ENCODE results near the gene ABLIM3. TPM values are rescaled to one million over a fixed set of nuclear protein-coding genes. Genes with fewer than 3 reads are reported as not detected.

The ABLIM3 gene
- total and polyA plus RNA-seq, 12 donors, result 53.6 to 189 (median 103) TPM

DNA sequence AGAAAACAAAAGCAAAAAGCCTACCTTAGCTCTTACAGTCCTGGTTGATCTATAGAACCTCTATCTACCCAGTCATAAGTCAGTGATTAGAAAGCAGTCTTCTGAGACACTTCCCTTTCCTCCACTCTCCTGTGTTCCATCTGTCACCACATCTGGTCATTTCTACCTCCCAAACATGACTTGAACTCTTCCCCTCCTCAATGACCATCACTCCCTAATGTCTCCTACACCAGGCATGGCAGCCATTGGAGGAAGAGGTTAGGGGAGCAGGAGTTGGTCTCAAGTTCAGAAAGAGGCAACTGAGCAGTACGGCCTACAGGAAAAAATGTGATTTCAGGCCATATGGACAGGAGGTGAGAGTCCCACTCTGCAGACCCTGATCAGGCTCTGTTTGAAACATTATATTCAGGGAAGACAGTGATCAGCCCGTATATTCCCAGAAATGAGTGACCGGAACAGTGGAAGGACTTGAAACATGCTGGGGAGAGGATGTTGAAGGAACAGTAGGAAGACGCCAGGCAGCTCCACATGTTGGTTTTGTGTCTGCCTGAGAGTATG, 12.0 kb downstream of the ABLIM3 start:
- peaks cover 18 to 100% (median 95%) of the 10 kb centered on the region in 9 donors for H3K4me1 ChIP-seq
- no peaks in the 10 kb centered on the region for H3K9me3 ChIP-seq
- peak overlapping the region; percentile 64 to 94 (median 88) for H3K27ac ChIP-seq
- DNase-seq, result no peak
- WGBS, 2 donors, result 78 to 81% methylated on average over 4 of the region's 4 CpGs
- no peaks in the 10 kb centered on the region for H3K36me3 ChIP-seq
- intact Hi-C loops (cut with DNase I), result no loop called here
- TF ChIP-seq, protein P1, sequence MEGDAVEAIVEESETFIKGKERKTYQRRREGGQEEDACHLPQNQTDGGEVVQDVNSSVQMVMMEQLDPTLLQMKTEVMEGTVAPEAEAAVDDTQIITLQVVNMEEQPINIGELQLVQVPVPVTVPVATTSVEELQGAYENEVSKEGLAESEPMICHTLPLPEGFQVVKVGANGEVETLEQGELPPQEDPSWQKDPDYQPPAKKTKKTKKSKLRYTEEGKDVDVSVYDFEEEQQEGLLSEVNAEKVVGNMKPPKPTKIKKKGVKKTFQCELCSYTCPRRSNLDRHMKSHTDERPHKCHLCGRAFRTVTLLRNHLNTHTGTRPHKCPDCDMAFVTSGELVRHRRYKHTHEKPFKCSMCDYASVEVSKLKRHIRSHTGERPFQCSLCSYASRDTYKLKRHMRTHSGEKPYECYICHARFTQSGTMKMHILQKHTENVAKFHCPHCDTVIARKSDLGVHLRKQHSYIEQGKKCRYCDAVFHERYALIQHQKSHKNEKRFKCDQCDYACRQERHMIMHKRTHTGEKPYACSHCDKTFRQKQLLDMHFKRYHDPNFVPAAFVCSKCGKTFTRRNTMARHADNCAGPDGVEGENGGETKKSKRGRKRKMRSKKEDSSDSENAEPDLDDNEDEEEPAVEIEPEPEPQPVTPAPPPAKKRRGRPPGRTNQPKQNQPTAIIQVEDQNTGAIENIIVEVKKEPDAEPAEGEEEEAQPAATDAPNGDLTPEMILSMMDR (IDR thresholded peaks at IDR 0.05), result no peak
- H3K27me3 ChIP-seq, result no peaks in the 10 kb centered on the region
- peak in 2 of 8 donors; percentile 0 to 2 for ATAC-seq
- no peak overlapping the region for H3K4me3 ChIP-seq

- Histone ChIP-seq H3K9me3 (no peaks in the 10 kb centered on the region), H3K27ac (peak overlapping the region; percentile 64 to 94 (median 88)), H3K4me1 (peaks cover 18 to 100% (median 95%) of the 10 kb centered on the region in 9 donors), H3K36me3 (no peaks in the 10 kb centered on the region), H3K27me3 (no peaks in the 10 kb centered on the region), H3K4me3 (no peak overlapping the region)
- DNase-seq, result peak; percentile 55 to 71
- peak; percentile 54 to 89 (median 78) for ATAC-seq
- TF ChIP-seq, protein P1 (IDR thresholded peaks at IDR 0.05), result peak in 1 of 9 donors; percentile 17
- 34% methylated on average over 8 of the region's 8 CpGs for WGBS, 2 donors
- intact Hi-C loops (cut with DNase I), result no loop called here
Measured at GRCh38 chr5:149153751-149154610, 12.7 kb downstream of the ABLIM3 start.

DNA sequence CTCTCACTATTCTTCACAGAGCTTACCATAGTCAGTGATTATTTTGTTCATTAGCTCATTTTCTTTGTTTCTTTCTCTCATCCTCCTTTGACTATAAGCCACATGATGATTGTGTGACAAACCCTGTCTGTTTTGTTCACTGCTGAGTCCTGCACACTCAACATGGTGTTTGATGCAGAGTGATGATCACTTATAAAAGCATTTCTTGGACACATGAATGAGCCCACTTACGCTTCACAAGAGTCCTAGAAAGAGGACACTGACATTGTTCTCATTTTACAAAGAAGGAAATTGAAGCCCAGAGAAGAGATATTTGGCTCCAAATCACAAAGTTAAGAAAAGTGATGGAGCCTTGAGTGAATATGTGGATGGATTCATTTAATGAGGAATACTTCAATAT, 13.4 kb downstream of the ABLIM3 start:
- 55 to 59% methylated on average over 1 of the region's 1 CpG for WGBS, 2 donors
- H3K36me3 ChIP-seq, result no peaks in the 10 kb centered on the region
- ATAC-seq (no peak), DNase-seq (no peak)
- TF ChIP-seq, protein P1 (IDR thresholded peaks at IDR 0.05), result no peak
- H3K27ac ChIP-seq, result peak overlapping the region; percentile 64 to 94 (median 88)
- no peak overlapping the region for H3K4me3 ChIP-seq
- H3K27me3 ChIP-seq, result no peaks in the 10 kb centered on the region
- no peaks in the 10 kb centered on the region for H3K9me3 ChIP-seq
- peaks cover 20 to 100% (median 93%) of the 10 kb centered on the region in 9 donors for H3K4me1 ChIP-seq
- intact Hi-C loops (cut with DNase I), result no loop called here

DNA sequence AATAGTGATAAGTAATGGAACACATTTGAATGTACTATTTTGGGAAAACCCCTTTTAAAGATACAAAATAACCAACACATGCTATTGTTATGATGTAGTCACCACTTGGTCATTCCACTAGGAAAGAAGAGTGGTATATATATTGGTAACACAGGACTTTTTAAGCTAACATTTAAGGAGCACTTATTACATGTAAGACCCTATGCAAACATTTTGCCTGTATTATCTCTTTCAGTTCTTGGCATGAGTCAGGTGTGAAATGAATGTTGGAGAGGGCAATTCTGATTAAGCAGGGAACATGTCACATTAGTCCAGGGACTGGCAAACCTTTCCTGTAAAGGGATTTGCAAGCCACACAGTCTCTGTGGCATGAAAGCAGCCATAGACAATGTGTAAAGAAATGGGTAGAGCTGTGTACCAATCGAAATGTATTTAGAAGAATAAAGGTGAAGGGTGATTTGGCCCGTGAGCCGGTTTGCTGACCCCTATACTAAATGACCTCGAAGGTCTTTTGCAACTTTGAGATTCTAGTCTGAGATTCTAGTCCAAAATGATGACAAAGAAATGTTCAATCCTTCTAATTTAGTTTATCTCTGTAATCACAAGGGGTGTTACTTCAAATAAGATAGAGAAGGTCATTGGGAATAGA, 15.3 kb downstream of the ABLIM3 start:
- Histone ChIP-seq H3K9me3 (no peaks in the 10 kb centered on the region), H3K36me3 (no peaks in the 10 kb centered on the region), H3K27ac (peak overlapping the region; percentile 56 to 94 (median 88)), H3K27me3 (no peaks in the 10 kb centered on the region), H3K4me1 (peaks cover 18 to 100% (median 93%) of the 10 kb centered on the region in 9 donors), H3K4me3 (no peak overlapping the region)
- TF ChIP-seq, protein P1 (IDR thresholded peaks at IDR 0.05), result no peak
- ATAC-seq, result peak in 3 of 8 donors; percentile 20 to 58 (median 44)
- WGBS, 2 donors, result 65 to 71% methylated on average over 4 of the region's 4 CpGs
- DNase-seq, result no peak
- intact Hi-C loops (cut with DNase I), result no loop called here
